H1 (cell line): ENCODE measurements around the gene PTEN. TPM values are rescaled to one million over a fixed set of nuclear protein-coding genes. Genes with fewer than 3 reads are reported as not detected.
"Not testable (repeated sequence)": the region's sequence is repeated elsewhere in the genome, so short reads cannot be mapped to it uniquely, and the experiment has no call there.

ENCODE experiments used
- CTCF ChIA-PET: fragments of 300-600 bp; sonication (Branson Sonifier 250); formaldehyde crosslinking; loops from one replicate; lab custom pipeline; 2021; ENCODE audit not compliant: partially characterized antibody; lab: Charles Lee
- POLR2A ChIA-PET: fragments of 300-600 bp; sonication (Branson Sonifier 250); formaldehyde crosslinking; loops from one replicate; lab custom pipeline; 2021; ENCODE audit warnings: inconsistent platforms; ENCODE audit not compliant: partially characterized antibody; lab: Charles Lee
- DNase-seq, 2 experiments: peaks; one replicate each; pipeline versions ENCODE4 v3.0.0 to v3.0.0-alpha.2; 2010 to 2022; ENCODE audit warnings: low spot score in 2 of 2, low read depth in 1 of 2, mixed read lengths in 1 of 2
- FAIRE-seq: peaks from 2 replicates; lab custom pipeline; 2011; peaks lifted over from hg19 to GRCh38; lab: Jason Lieb, UNC
- H2AFZ ChIP-seq: 2 replicates; pipeline ENCODE4 v1.8.1; 2012; ENCODE audit warnings: low read length, inconsistent platforms
- H2AK5ac ChIP-seq: 2 replicates; pipeline ENCODE4 v1.6.1; 2013; ENCODE audit warnings: low read depth, low read length
- H2BK120ac ChIP-seq: replicated peaks from 2 replicates; pipeline ENCODE3; 2013; ENCODE audit warnings: low read depth, low read length, inconsistent platforms
- H2BK12ac ChIP-seq: 2 replicates; pipeline ENCODE4 v1.6.1; 2013; ENCODE audit warnings: low read depth, low read length
- H2BK15ac ChIP-seq: 2 replicates; pipeline ENCODE4 v1.6.1; 2013; ENCODE audit warnings: low read length
- H2BK20ac ChIP-seq: 2 replicates; pipeline ENCODE4 v1.6.1; 2013; ENCODE audit warnings: low read length
- H2BK5ac ChIP-seq: 2 replicates; pipeline ENCODE4 v1.6.1; 2013; ENCODE audit warnings: low read depth, low read length
- H3K14ac ChIP-seq: 2 replicates; pipeline ENCODE4 v1.6.1; 2013; ENCODE audit warnings: inconsistent platforms; ENCODE audit not compliant: insufficient read length
- H3K18ac ChIP-seq: 2 replicates; pipeline ENCODE4 v1.6.1; 2013; ENCODE audit warnings: low read length; ENCODE audit errors: extremely low read depth
- H3K23ac ChIP-seq: 2 replicates; pipeline ENCODE4 v1.6.1; 2013; ENCODE audit warnings: inconsistent platforms; ENCODE audit not compliant: insufficient read length
- H3K23me2 ChIP-seq: 2 replicates; pipeline ENCODE4 v1.6.1; 2013; ENCODE audit warnings: low read depth, low read length
- H3K27ac ChIP-seq: 2 replicates; pipeline ENCODE4 v1.6.1; 2011; ENCODE audit warnings: low read depth, low read length, inconsistent platforms
- H3K27me3 ChIP-seq, 4 experiments: replicated peaks in 1 of 4; 1 replicate in 1 of 4; 2 replicates in 3 of 4; pipeline versions ENCODE4 v1.6.1 to v1.8.1; 2011 to 2013; ENCODE audit warnings: low read length in 3 of 4, mild to moderate bottlenecking in 3 of 4, inconsistent platforms in 2 of 4, mixed read lengths in 2 of 4, moderate library complexity in 1 of 4; ENCODE audit not compliant: control insufficient read depth in 3 of 4, insufficient read depth in 3 of 4; ENCODE audit errors: extremely low read depth in 1 of 4
- H3K36me3 ChIP-seq, 4 experiments: 2 replicates each; pipeline versions ENCODE4 v1.6.1 to v1.8.1; 2011 to 2013; ENCODE audit warnings: mild to moderate bottlenecking in 4 of 4, low read length in 3 of 4, moderate library complexity in 2 of 4, control low read depth in 1 of 4, inconsistent platforms in 1 of 4; ENCODE audit not compliant: insufficient read depth in 4 of 4, control insufficient read depth in 2 of 4
- H3K4ac ChIP-seq: replicated peaks from 2 replicates; pipeline ENCODE3; 2013; ENCODE audit warnings: low read length, low read depth, mixed read lengths, inconsistent platforms; ENCODE audit not compliant: insufficient read length
- H3K4me1 ChIP-seq, 4 experiments: replicated peaks in 1 of 4; 1 replicate in 1 of 4; 2 replicates in 3 of 4; pipeline versions ENCODE4 v1.6.1 to v1.8.1; 2011 to 2013; ENCODE audit warnings: low read length in 3 of 4, inconsistent platforms in 2 of 4, mixed read lengths in 1 of 4; ENCODE audit not compliant: insufficient read depth in 4 of 4, control insufficient read depth in 3 of 4
- H3K4me2 ChIP-seq, 2 experiments: 2 replicates each; pipeline versions ENCODE4 v1.6.1 to v1.8.1; 2011 to 2013; ENCODE audit warnings: low read depth in 2 of 2, low read length in 2 of 2, control low read depth in 1 of 2, inconsistent platforms in 1 of 2, mild to moderate bottlenecking in 1 of 2; ENCODE audit not compliant: insufficient read depth in 1 of 2
- H3K4me3 ChIP-seq, 4 experiments: fragments of 200-600, 300-600 bp in 1 of 4; sonication (generic), shearing (Covaris generic), sonication (Bioruptor Twin) in 1 of 4; 2 replicates each; pipeline versions ENCODE4 v1.5.1 to v1.8.1; 2011 to 2016; ENCODE audit warnings: low read length in 4 of 4, low read depth in 3 of 4, control low read depth in 2 of 4, inconsistent platforms in 2 of 4, mild to moderate bottlenecking in 2 of 4, mixed read lengths in 1 of 4, moderate library complexity in 1 of 4; ENCODE audit not compliant: insufficient read depth in 2 of 4; ENCODE audit errors: extremely low read depth in 1 of 4
- H3K56ac ChIP-seq: replicated peaks from 2 replicates; pipeline ENCODE3; 2013; ENCODE audit warnings: low read depth, mild to moderate bottlenecking, mixed read lengths, low read length, inconsistent platforms; ENCODE audit not compliant: insufficient read length
- H3K79me1 ChIP-seq: 2 replicates; pipeline ENCODE4 v1.6.1; 2013; ENCODE audit warnings: low read depth, low read length, control low read depth
- H3K79me2 ChIP-seq, 2 experiments: 2 replicates each; pipeline versions ENCODE4 v1.6.1 to v1.8.1; 2012 to 2013; ENCODE audit warnings: low read length in 2 of 2, mild to moderate bottlenecking in 2 of 2, inconsistent platforms in 1 of 2; ENCODE audit not compliant: insufficient read depth in 2 of 2, control insufficient read depth in 1 of 2
- H3K9ac ChIP-seq, 4 experiments: replicated peaks in 1 of 4; 1 replicate in 1 of 4; 2 replicates in 3 of 4; pipeline versions ENCODE4 v1.6.1 to v1.8.1; 2011 to 2013; ENCODE audit warnings: low read depth in 3 of 4, low read length in 3 of 4, control low read depth in 2 of 4, mild to moderate bottlenecking in 2 of 4, moderate library complexity in 2 of 4, inconsistent platforms in 1 of 4; ENCODE audit errors: extremely low read depth in 1 of 4
- H3K9me3 ChIP-seq, 2 experiments: 2 replicates each; pipeline versions ENCODE4 v1.6.1 to v1.8.1; 2012 to 2013; ENCODE audit warnings: mild to moderate bottlenecking in 2 of 2, moderate library complexity in 2 of 2, control low read depth in 1 of 2, inconsistent platforms in 1 of 2, low read depth in 1 of 2, low read length in 1 of 2, mixed read lengths in 1 of 2; ENCODE audit not compliant: insufficient read depth in 2 of 2
- H4K20me1 ChIP-seq, 2 experiments: replicated peaks in 1 of 2; 2 replicates each; pipeline versions ENCODE3 to v1.8.1; 2011 to 2013; ENCODE audit warnings: inconsistent platforms in 2 of 2, low read length in 2 of 2, mild to moderate bottlenecking in 1 of 2; ENCODE audit not compliant: insufficient read depth in 2 of 2, control insufficient read depth in 1 of 2
- H4K5ac ChIP-seq: 2 replicates; pipeline ENCODE4 v1.6.1; 2013; ENCODE audit warnings: low read length, low read depth, mixed read lengths, inconsistent platforms; ENCODE audit not compliant: insufficient read length
- H4K8ac ChIP-seq: 2 replicates; pipeline ENCODE4 v1.8.0; 2013; ENCODE audit warnings: mild to moderate bottlenecking, moderate library complexity, low read length, inconsistent platforms; ENCODE audit not compliant: insufficient read depth; ENCODE audit errors: extremely low read depth
- H4K91ac ChIP-seq: replicated peaks from 2 replicates; pipeline ENCODE3; 2013; ENCODE audit warnings: low read length, mixed read lengths, inconsistent platforms; ENCODE audit not compliant: insufficient read length
- WGBS, 2 experiments: shearing (Covaris generic) in 1 of 2; methylation state at CpG; one replicate each; pipeline versions ENCODE4 v1.1.6 to v1.1.7; 2013 to 2015; ENCODE audit warnings: low lambda C conversion rate in 2 of 2, mixed read lengths in 2 of 2, inconsistent platforms in 1 of 2, low coverage in 1 of 2, missing lambda C conversion rate in 1 of 2; ENCODE audit not compliant: insufficient replicate concordance in 2 of 2, insufficient coverage in 1 of 2, insufficient read length in 1 of 2; ENCODE audit errors: extremely low coverage in 1 of 2, missing lambda C conversion rate in 1 of 2; 5-methylcytosine and 5-hydroxymethylcytosine counted together
- polyA plus RNA-seq, 7 experiments: library from polyadenylated mRNA; depleted of rRNA in 3 of 7; stranded (reverse) in 5 of 7; unstranded in 2 of 7; fragments of >200 nt in 5 of 7; fragments of 200-250 nt in 2 of 7; gene quantifications; 1 replicate in 5 of 7; 2 replicates in 1 of 7; 4 replicates in 1 of 7; pipeline versions ENCODE4 v1.2.1 to v1.2.3, GENCODE V29; 2011 to 2013; ENCODE audit warnings: missing spikeins in 2 of 7, mixed read lengths in 2 of 7
- total RNA-seq: library from RNA; stranded (reverse); fragmentation: NEBNext Ultra II Directional; extraction: Animal tissue kit (Norgen Biotek cat#: 25700); gene quantifications from 2 replicates; pipeline ENCODE4 v1.2.1, GENCODE V29; 2021

PTEN gene
- total and polyA plus RNA-seq, 2 of the 8 experiments (the other 6 are each of a cell fraction or from before 2014, with no cell fraction given) = 6.3 to 48.7 TPM

GRCh38 chr10:87863951-87864495, 598 bp downstream of the PTEN start:
- not testable (repeated sequence) for FAIRE-seq
- peak in 1 of 2 experiments; percentile 56 for DNase-seq

More at GRCh38 chr10:87863951-87864495, 598 bp downstream of the PTEN start:
- H4K5ac ChIP-seq, H3K23ac ChIP-seq, H4K91ac ChIP-seq, H2BK20ac ChIP-seq, H3K18ac ChIP-seq, H3K56ac ChIP-seq, H2BK12ac ChIP-seq, H3K9me3 ChIP-seq, H2AK5ac ChIP-seq, H3K14ac ChIP-seq, H3K36me3 ChIP-seq, H3K27ac ChIP-seq, H2BK15ac ChIP-seq, H2AFZ ChIP-seq, H2BK5ac ChIP-seq, H2BK120ac ChIP-seq, H3K79me1 ChIP-seq, H3K4me1 ChIP-seq, H3K27me3 ChIP-seq, H3K4ac ChIP-seq: not testable (repeated sequence)
- peak overlapping the region; percentile 62; the same call in 1 of the 2 replicates for H4K8ac ChIP-seq
- POLR2A ChIA-PET = interaction anchor here (1.0 to 4.4 kb wide), 13 partner anchors 8 to 523 kb away, joined by 3 to 24 read pairs (median 7); no protein-coding TSS in a partner anchor
- 0% methylated on average over 20 of the region's 47 CpGs; no CpG with 5 or more reads in 1 of the 2 experiments for WGBS, 2 experiments
- H3K4me2 ChIP-seq = peak overlapping the region; percentile 72 to 78
- H3K79me2 ChIP-seq = peaks cover 20 to 49% of the 10 kb centered on the region in 2 experiments
- H3K23me2 ChIP-seq = peaks cover 24% of the 10 kb centered on the region
- CTCF ChIA-PET = interaction anchor here (3.8 kb wide), 1 partner anchor 525 kb away, joined by 19 read pairs; no protein-coding TSS in a partner anchor
- H4K20me1 ChIP-seq = peaks cover 11 to 17% of the 10 kb centered on the region in 2 experiments
- peak overlapping the region; percentile 22 to 75 (median 39); a peak in 5 of 7 replicates for H3K9ac ChIP-seq
- peak overlapping the region; percentile 83 to 94 (median 86) for H3K4me3 ChIP-seq
